IPS-20b (cell line): ENCODE measurements around the gene SSC4D.

Experiments used
- H3K27ac ChIP-seq: one replicate; pipeline ENCODE4 v1.5.1; 2013; ENCODE audit warnings: low read length
- H3K27me3 ChIP-seq: 2 replicates; pipeline ENCODE4 v1.6.1; 2013; ENCODE audit warnings: mild to moderate bottlenecking, low read length, inconsistent platforms; ENCODE audit not compliant: insufficient read depth
- H3K36me3 ChIP-seq: 2 replicates; pipeline ENCODE4 v1.6.1; 2013; ENCODE audit warnings: low read depth, mild to moderate bottlenecking, inconsistent platforms, low read length, moderate library complexity; ENCODE audit not compliant: insufficient read depth
- H3K4me1 ChIP-seq: 2 replicates; pipeline ENCODE4 v1.6.1; 2013; ENCODE audit warnings: mild to moderate bottlenecking, control low read depth, inconsistent platforms, low read length, moderate library complexity; ENCODE audit not compliant: insufficient read depth
- H3K4me3 ChIP-seq: 2 replicates; pipeline ENCODE4 v1.5.1; 2013; ENCODE audit warnings: mild to moderate bottlenecking, low read length, inconsistent platforms
- H3K9ac ChIP-seq: 2 replicates; pipeline ENCODE4 v1.6.1; 2013; ENCODE audit warnings: low read depth, mild to moderate bottlenecking, inconsistent platforms, low read length, moderate library complexity
- H3K9me3 ChIP-seq: 2 replicates; pipeline ENCODE4 v1.6.1; 2013; ENCODE audit warnings: mild to moderate bottlenecking, low read depth, low read length, inconsistent platforms; ENCODE audit not compliant: insufficient read depth

SSC4D gene

GRCh38 chr7:76357475-76358010 is 52.0 kb downstream of the SSC4D start:
- Histone ChIP-seq H3K36me3 (peaks cover 46% of the 10 kb centered on the region), H3K4me3 (peak overlapping the region; percentile 92), H3K27me3 (no peaks in the 10 kb centered on the region), H3K4me1 (peaks cover 28% of the 10 kb centered on the region), H3K27ac (peak overlapping the region; percentile 90), H3K9me3 (no peaks in the 10 kb centered on the region), H3K9ac (peak overlapping the region; percentile 96)

GRCh38 chr7:76356823-76357222 is 52.7 kb downstream of the SSC4D start:
- no peaks in the 10 kb centered on the region; the same call in 1 of the 2 replicates for H3K9me3 ChIP-seq
- H3K9ac ChIP-seq = peak overlapping the region; percentile 96; the same call in 1 of the 2 replicates
- H3K27me3 ChIP-seq = no peaks in the 10 kb centered on the region
- H3K4me3 ChIP-seq = peak overlapping the region; percentile 92
- H3K36me3 ChIP-seq = peaks cover 51% of the 10 kb centered on the region
- H3K27ac ChIP-seq = no peak overlapping the region
- H3K4me1 ChIP-seq = peaks cover 28% of the 10 kb centered on the region

GRCh38 chr7:76356115-76356514 is 53.4 kb downstream of the SSC4D start:
- Histone ChIP-seq H3K4me3 (peak overlapping the region; percentile 92), H3K4me1 (peaks cover 29% of the 10 kb centered on the region), H3K9me3 (no peaks in the 10 kb centered on the region; the same call in 1 of the 2 replicates), H3K27me3 (no peaks in the 10 kb centered on the region), H3K9ac (no peak overlapping the region), H3K27ac (no peak overlapping the region), H3K36me3 (peaks cover 58% of the 10 kb centered on the region)

GRCh38 chr7:76354981-76355730 is 54.3 kb downstream of the SSC4D start:
- Histone ChIP-seq H3K9me3 (no peaks in the 10 kb centered on the region; the same call in 1 of the 2 replicates), H3K27me3 (no peaks in the 10 kb centered on the region), H3K4me3 (peak overlapping the region; percentile 92), H3K9ac (no peak overlapping the region), H3K36me3 (peaks cover 67% of the 10 kb centered on the region), H3K4me1 (peaks cover 30% of the 10 kb centered on the region), H3K27ac (no peak overlapping the region)

GRCh38 chr7:76354516-76354915 is 55.0 kb downstream of the SSC4D start:
- Histone ChIP-seq H3K4me3 (peak overlapping the region; percentile 92), H3K36me3 (peaks cover 74% of the 10 kb centered on the region), H3K9ac (no peak overlapping the region), H3K27me3 (no peaks in the 10 kb centered on the region), H3K9me3 (no peaks in the 10 kb centered on the region; the same call in 1 of the 2 replicates), H3K27ac (no peak overlapping the region), H3K4me1 (peaks cover 26% of the 10 kb centered on the region)

- H3K36me3 ChIP-seq = peaks cover 80% of the 10 kb centered on the region
- H3K4me3 ChIP-seq = no peak overlapping the region
- H3K27me3 ChIP-seq = no peaks in the 10 kb centered on the region
- no peaks in the 10 kb centered on the region; the same call in 1 of the 2 replicates for H3K9me3 ChIP-seq
- H3K4me1 ChIP-seq = peaks cover 25% of the 10 kb centered on the region
- H3K9ac ChIP-seq = no peak overlapping the region
- no peak overlapping the region for H3K27ac ChIP-seq
These were observed 55.8 kb downstream of the SSC4D start for GRCh38 chr7:76353744-76354143.

- Histone ChIP-seq H3K9ac (no peak overlapping the region), H3K4me1 (peaks cover 25% of the 10 kb centered on the region), H3K27me3 (no peaks in the 10 kb centered on the region), H3K4me3 (no peak overlapping the region), H3K9me3 (no peaks in the 10 kb centered on the region; the same call in 1 of the 2 replicates), H3K36me3 (peaks cover 85% of the 10 kb centered on the region), H3K27ac (no peak overlapping the region)
These were observed 57.3 kb downstream of the SSC4D start for GRCh38 chr7:76352193-76352592.

- H3K9ac ChIP-seq = no peak overlapping the region
- no peaks in the 10 kb centered on the region; the same call in 1 of the 2 replicates for H3K9me3 ChIP-seq
- peaks cover 85% of the 10 kb centered on the region for H3K36me3 ChIP-seq
- H3K4me1 ChIP-seq = peaks cover 20% of the 10 kb centered on the region; the same call in 1 of the 2 replicates
- H3K27ac ChIP-seq = no peak overlapping the region
- no peaks in the 10 kb centered on the region for H3K27me3 ChIP-seq
- H3K4me3 ChIP-seq = no peak overlapping the region
These were observed 58.1 kb downstream of the SSC4D start for GRCh38 chr7:76351372-76351771.

GRCh38 chr7:76349313-76349885 is 60.1 kb downstream of the SSC4D start:
- Histone ChIP-seq H3K27me3 (no peaks in the 10 kb centered on the region), H3K9ac (no peak overlapping the region), H3K36me3 (peaks cover 84% of the 10 kb centered on the region), H3K4me3 (no peak overlapping the region), H3K9me3 (no peaks in the 10 kb centered on the region; the same call in 1 of the 2 replicates), H3K4me1 (peaks cover 2% of the 10 kb centered on the region; the same call in 1 of the 2 replicates), H3K27ac (no peak overlapping the region)

GRCh38 chr7:76347710-76348109 is 61.8 kb downstream of the SSC4D start:
- Histone ChIP-seq H3K36me3 (peaks cover 91% of the 10 kb centered on the region), H3K9ac (no peak overlapping the region), H3K9me3 (no peaks in the 10 kb centered on the region; the same call in 1 of the 2 replicates), H3K27ac (no peak overlapping the region), H3K4me3 (no peak overlapping the region), H3K27me3 (no peaks in the 10 kb centered on the region), H3K4me1 (0 out of 2 replicates have a peak, but pooled peaks cover 2% of the 10 kb centered on the region)

GRCh38 chr7:76346778-76347177 is 62.7 kb downstream of the SSC4D start:
- H3K9ac ChIP-seq = no peak overlapping the region
- H3K9me3 ChIP-seq = no peaks in the 10 kb centered on the region; the same call in 1 of the 2 replicates
- no peak overlapping the region for H3K4me3 ChIP-seq
- 0 out of 2 replicates have a peak, but pooled peaks cover 2% of the 10 kb centered on the region for H3K4me1 ChIP-seq
- no peaks in the 10 kb centered on the region for H3K27me3 ChIP-seq
- H3K27ac ChIP-seq = no peak overlapping the region
- peaks cover 94% of the 10 kb centered on the region for H3K36me3 ChIP-seq
